HEK293T (cell line): ENCODE data around the gene NUP205.

Source experiments
- ARNT ChIP-seq: fragments of 450-650 bp; IDR thresholded peaks from 2 replicates; pipeline ENCODE4 v1.6.1; 2017; ENCODE audit warnings: mild to moderate bottlenecking
- FOXA1 ChIP-seq: fragments of 450-650 bp; IDR thresholded peaks from 2 replicates; pipeline ENCODE4 v1.6.1; 2016; ENCODE audit warnings: mild to moderate bottlenecking
- FOXM1 ChIP-seq: fragments of 450-650 bp; IDR thresholded peaks from 2 replicates; pipeline ENCODE4 v1.6.1; 2017; ENCODE audit warnings: mild to moderate bottlenecking, borderline replicate concordance
- LEF1 ChIP-seq: fragments of 450-650 bp; IDR thresholded peaks from 2 replicates; pipeline ENCODE4 v1.6.1; 2017; ENCODE audit warnings: mild to moderate bottlenecking, borderline replicate concordance
- SP1 ChIP-seq: fragments of 450-650 bp; IDR thresholded peaks from 2 replicates; pipeline ENCODE4 v1.6.1; 2017
- SUZ12 ChIP-seq: fragments of 450-650 bp; IDR thresholded peaks from 2 replicates; pipeline ENCODE4 v1.6.1; 2016; ENCODE audit warnings: mild to moderate bottlenecking
- ZNF384 ChIP-seq: fragments of 450-650 bp; IDR thresholded peaks from 2 replicates; pipeline ENCODE4 v1.6.1; 2016

- TF ChIP-seq SP1, result no peak
- no peak for TF ChIP-seq ZNF384
- no peak for TF ChIP-seq SUZ12
- no peak for TF ChIP-seq ARNT
- TF ChIP-seq FOXM1, result no peak
- no peak for TF ChIP-seq FOXA1
- no peak for TF ChIP-seq LEF1
Measured at GRCh38 chr7:135645296-135645904, 87.7 kb downstream of the NUP205 start.
